Uterus (tissue), 4 donors: ENCODE results near the gene OR4K13. TPM values are rescaled to one million over a fixed set of nuclear protein-coding genes. Genes with fewer than 3 reads are reported as not detected.

Source experiments
- DNase-seq, 2 donors: peaks; one replicate each; pipeline ENCODE4 v3.0.0-alpha.2; 2019 to 2020
- H3K27ac ChIP-seq, 2 donors: fragments of 200-600 bp; sonication (generic); 1 replicate in 1 of 2; 2 replicates in 1 of 2; pipeline ENCODE4 v1.5.1; 2016 to 2018
- H3K27me3 ChIP-seq, 2 donors: fragments of 200-600 bp; sonication (generic); one replicate each; pipeline ENCODE4 v1.5.1; 2018 to 2019; ENCODE audit warnings: control low read depth in 1 of 2
- H3K36me3 ChIP-seq, 2 donors: fragments of 200-600 bp; sonication (generic); one replicate each; pipeline ENCODE4 v1.5.1; 2019; ENCODE audit warnings: control low read depth in 1 of 2
- H3K4me1 ChIP-seq, 2 donors: fragments of 200-600 bp; sonication (generic); one replicate each; pipeline ENCODE4 v1.5.1; 2018 to 2019; ENCODE audit warnings: control low read depth in 1 of 2
- H3K4me3 ChIP-seq, 2 donors: fragments of 200-600 bp; sonication (generic); 1 replicate in 1 of 2; 2 replicates in 1 of 2; pipeline ENCODE4 v1.5.1; 2018 to 2019; ENCODE audit warnings: mild to moderate bottlenecking in 1 of 2
- H3K9me3 ChIP-seq, 2 donors: fragments of 200-600 bp; sonication (generic); one replicate each; pipeline ENCODE4 v1.5.1; 2019; ENCODE audit warnings: control low read depth in 1 of 2
- CTCF ChIP-seq, 4 experiments: fragments of 200-600 bp in 2 of 4; fragments of 450-650 bp in 2 of 4; sonication (generic) in 2 of 4; IDR thresholded peaks; one replicate each; pipeline ENCODE4 v1.5.1; 2016 to 2019; ENCODE audit warnings: antibody characterized with exemption in 4 of 4, mild to moderate bottlenecking in 2 of 4, moderate library complexity in 1 of 4
- POLR2A ChIP-seq, 2 donors: fragments of 450-650 bp; IDR thresholded peaks; one replicate each; pipeline ENCODE4 v1.6.1; 2016; ENCODE audit warnings: antibody characterized with exemption in 2 of 2, mild to moderate bottlenecking in 1 of 2, moderate library complexity in 1 of 2
- intact Hi-C: fragments of 100-400 bp; cut with DNase I; formaldehyde crosslinking; loops from one replicate; pipeline ENCODE4 v1.15.1; 2023; ENCODE audit warnings: low total_unique reads
- total RNA-seq, 4 donors: library from RNA; depleted of rRNA in 3 of 4; stranded (reverse); fragments of >200 nt in 3 of 4; gene quantifications; one replicate each; pipeline versions ENCODE4 v1.1.0 to v1.2.4, GENCODE V29; 2014 to 2023
- donor health status: DM: yes; HTN: yes; CAD: no.

OR4K13 gene
- total RNA-seq = not detected

GRCh38 chr14:20035938-20036337 lies at the start of gene OR4K13:
Gene OR4K13 (minus strand): TSS chr14:20036038. CDS start chr14:20034758, 1,280 bp downstream.
- Histone ChIP-seq H3K4me1 (no peaks in the 10 kb centered on the region), H3K27me3 (no peaks in the 10 kb centered on the region), H3K9me3 (no peaks in the 10 kb centered on the region), H3K27ac (no peak within 1 kb of the TSS), H3K4me3 (no peak within 1 kb of the TSS), H3K36me3 (no peaks in the 10 kb centered on the region)
- no peak for DNase-seq
- no peak for TF ChIP-seq POLR2A (IDR thresholded peaks at IDR 0.05)
- no peak for TF ChIP-seq CTCF (IDR thresholded peaks at IDR 0.05)
- intact Hi-C loops = no loop called here

GRCh38 chr14:20059745-20060144 lies 23.9 kb upstream of the OR4K13 start, which contains the start of gene OR4L1:
Gene OR4L1 (plus strand): TSS chr14:20060045. CDS start chr14:20060045, 0 bp downstream.
- H3K27me3 ChIP-seq = no peaks in the 10 kb centered on the region
- no peak for TF ChIP-seq POLR2A (IDR thresholded peaks at IDR 0.05)
- TF ChIP-seq CTCF (IDR thresholded peaks at IDR 0.05) = no peak
- no peak within 1 kb of the TSS for H3K4me3 ChIP-seq
- no peaks in the 10 kb centered on the region for H3K9me3 ChIP-seq
- H3K27ac ChIP-seq = no peak within 1 kb of the TSS
- no peaks in the 10 kb centered on the region for H3K4me1 ChIP-seq
- no peaks in the 10 kb centered on the region for H3K36me3 ChIP-seq
- intact Hi-C loops = no loop called here
- DNase-seq = no peak

GRCh38 chr14:20048202-20048601 lies 12.4 kb upstream of the OR4K13 start:
- no peaks in the 10 kb centered on the region for H3K4me1 ChIP-seq
- no peaks in the 10 kb centered on the region for H3K9me3 ChIP-seq
- intact Hi-C loops = no loop called here
- H3K27me3 ChIP-seq = no peaks in the 10 kb centered on the region
- no peak for DNase-seq
- H3K4me3 ChIP-seq = no peak overlapping the region
- TF ChIP-seq POLR2A (IDR thresholded peaks at IDR 0.05) (no peak), CTCF (IDR thresholded peaks at IDR 0.05) (no peak)
- H3K36me3 ChIP-seq = no peaks in the 10 kb centered on the region
- H3K27ac ChIP-seq = no peak overlapping the region

GRCh38 chr14:20044243-20044642 lies 8.4 kb upstream of the OR4K13 start:
- TF ChIP-seq CTCF (IDR thresholded peaks at IDR 0.05) = no peak
- no peak for TF ChIP-seq POLR2A (IDR thresholded peaks at IDR 0.05)
- H3K27ac ChIP-seq = no peak overlapping the region
- intact Hi-C loops = no loop called here
- H3K4me1 ChIP-seq = no peaks in the 10 kb centered on the region
- DNase-seq = no peak
- no peaks in the 10 kb centered on the region for H3K27me3 ChIP-seq
- H3K9me3 ChIP-seq = no peaks in the 10 kb centered on the region
- H3K36me3 ChIP-seq = no peaks in the 10 kb centered on the region
- H3K4me3 ChIP-seq = no peak overlapping the region

GRCh38 chr14:20035449-20035848 lies 389 bp downstream of the OR4K13 start:
- H3K36me3 ChIP-seq = no peaks in the 10 kb centered on the region
- no peaks in the 10 kb centered on the region for H3K9me3 ChIP-seq
- H3K4me3 ChIP-seq = no peak overlapping the region
- H3K27me3 ChIP-seq = no peaks in the 10 kb centered on the region
- TF ChIP-seq CTCF (IDR thresholded peaks at IDR 0.05) = no peak
- TF ChIP-seq POLR2A (IDR thresholded peaks at IDR 0.05) = no peak
- DNase-seq = no peak
- intact Hi-C loops = no loop called here
- H3K27ac ChIP-seq = no peak overlapping the region
- no peaks in the 10 kb centered on the region for H3K4me1 ChIP-seq
